RPMI7951 (cell line): ENCODE results near the gene TMA7. TPM values are rescaled to one million over a fixed set of nuclear protein-coding genes. Genes with fewer than 3 reads are reported as not detected.
"Not testable (repeated sequence)": the region's sequence is repeated elsewhere in the genome, so short reads cannot be mapped to it uniquely, and the experiment has no call there.

ENCODE experiments used
- DNase-seq: peaks from one replicate; pipeline ENCODE4 v3.0.0-alpha.2; 2012; ENCODE audit warnings: low read depth
- total RNA-seq: library from RNA; depleted of rRNA; stranded (reverse); fragments of >200 nt; shearing (Covaris generic); gene quantifications from 2 replicates; pipeline ENCODE4 v1.2.3, GENCODE V29; 2014; rRNA removed

TMA7 gene
- total RNA-seq, result 726 and 838 TPM in 2 replicates

DNA sequence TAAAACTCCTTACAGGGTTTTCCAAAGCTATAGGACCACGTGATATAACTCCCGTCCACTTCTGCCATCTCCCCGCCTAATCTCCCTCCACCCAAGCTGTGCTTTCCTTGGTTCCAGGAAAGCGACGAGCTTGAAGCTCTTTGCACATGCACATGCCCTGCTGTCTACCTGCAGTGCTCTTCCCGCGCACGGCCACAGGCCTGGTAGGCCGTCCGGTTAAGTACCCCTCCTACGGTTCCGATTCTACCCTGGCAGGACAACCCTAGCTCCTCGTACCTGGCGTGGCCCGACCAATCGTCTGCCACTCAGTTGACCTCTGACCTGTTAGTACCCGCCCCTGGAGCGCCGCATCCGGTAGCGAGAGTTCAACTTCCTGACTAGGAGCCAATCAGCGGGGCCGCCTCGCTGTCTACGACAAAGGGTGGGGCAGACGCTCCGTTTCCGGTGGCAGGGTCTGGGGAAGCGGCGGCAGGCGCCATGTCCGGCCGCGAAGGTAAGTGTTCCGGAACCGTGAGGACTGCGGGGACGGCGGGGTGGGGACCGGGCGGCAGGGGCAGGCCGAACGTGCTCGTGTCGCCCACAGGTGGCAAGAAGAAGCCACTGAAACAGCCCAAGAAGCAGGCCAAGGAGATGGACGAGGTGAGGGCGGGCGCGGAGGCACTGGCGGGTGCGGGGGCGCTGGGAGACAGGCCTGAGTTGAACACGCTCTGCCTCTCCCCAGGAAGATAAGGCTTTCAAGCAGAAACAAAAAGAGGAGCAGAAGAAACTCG is at the start of gene TMA7, which contains the start of gene CCDC51:
TSS of gene TMA7 (plus strand) at position 438 of the 770 bp plus-strand sequence. CDS start at position 478, 40 bp downstream.
TSS of gene CCDC51 (minus strand) at position 300 of the 770 bp plus-strand sequence. CDS start 4,991 bp downstream, outside the sequence.
- peak; percentile 94 for DNase-seq

DNA sequence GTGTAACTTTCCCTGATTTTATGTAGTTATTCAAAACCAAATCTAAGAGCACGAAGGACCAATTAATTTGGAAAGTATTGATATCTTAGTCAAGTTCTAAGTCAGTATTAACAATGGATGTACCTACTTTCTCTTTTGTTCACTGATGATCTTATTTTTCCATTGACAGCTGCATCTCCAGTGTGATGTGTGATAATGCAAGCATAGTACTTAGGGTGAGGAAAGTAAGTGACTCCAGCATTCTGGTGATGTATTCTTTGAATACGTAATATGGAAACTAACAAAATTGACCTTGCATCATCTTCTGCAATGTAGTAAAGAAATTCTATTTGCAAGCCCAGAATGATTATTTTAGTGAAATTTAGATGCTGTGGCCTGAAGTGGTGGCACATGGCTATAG is 45.7 kb upstream of the TMA7 start:
- DNase-seq, result no peak

DNA sequence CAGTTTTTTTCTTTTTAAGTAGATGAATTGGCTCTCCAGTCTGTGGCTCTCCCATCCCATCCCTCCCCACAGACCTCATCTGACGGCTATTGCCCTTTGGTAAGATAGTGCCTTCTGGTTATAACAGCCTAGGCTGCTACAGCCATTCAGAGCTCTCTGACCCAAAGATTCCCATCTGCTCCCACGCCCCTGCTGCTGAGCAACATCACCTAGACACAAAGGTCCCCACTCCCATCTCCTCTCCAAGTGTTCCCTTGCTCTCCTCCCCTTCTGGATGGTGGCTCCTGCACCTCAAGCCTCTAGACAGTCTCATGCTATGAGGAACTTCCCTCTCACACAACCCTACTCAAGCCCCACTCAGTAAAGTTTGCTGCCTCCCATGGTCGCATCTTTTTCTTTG is 44.3 kb upstream of the TMA7 start:
- no peak for DNase-seq

DNA sequence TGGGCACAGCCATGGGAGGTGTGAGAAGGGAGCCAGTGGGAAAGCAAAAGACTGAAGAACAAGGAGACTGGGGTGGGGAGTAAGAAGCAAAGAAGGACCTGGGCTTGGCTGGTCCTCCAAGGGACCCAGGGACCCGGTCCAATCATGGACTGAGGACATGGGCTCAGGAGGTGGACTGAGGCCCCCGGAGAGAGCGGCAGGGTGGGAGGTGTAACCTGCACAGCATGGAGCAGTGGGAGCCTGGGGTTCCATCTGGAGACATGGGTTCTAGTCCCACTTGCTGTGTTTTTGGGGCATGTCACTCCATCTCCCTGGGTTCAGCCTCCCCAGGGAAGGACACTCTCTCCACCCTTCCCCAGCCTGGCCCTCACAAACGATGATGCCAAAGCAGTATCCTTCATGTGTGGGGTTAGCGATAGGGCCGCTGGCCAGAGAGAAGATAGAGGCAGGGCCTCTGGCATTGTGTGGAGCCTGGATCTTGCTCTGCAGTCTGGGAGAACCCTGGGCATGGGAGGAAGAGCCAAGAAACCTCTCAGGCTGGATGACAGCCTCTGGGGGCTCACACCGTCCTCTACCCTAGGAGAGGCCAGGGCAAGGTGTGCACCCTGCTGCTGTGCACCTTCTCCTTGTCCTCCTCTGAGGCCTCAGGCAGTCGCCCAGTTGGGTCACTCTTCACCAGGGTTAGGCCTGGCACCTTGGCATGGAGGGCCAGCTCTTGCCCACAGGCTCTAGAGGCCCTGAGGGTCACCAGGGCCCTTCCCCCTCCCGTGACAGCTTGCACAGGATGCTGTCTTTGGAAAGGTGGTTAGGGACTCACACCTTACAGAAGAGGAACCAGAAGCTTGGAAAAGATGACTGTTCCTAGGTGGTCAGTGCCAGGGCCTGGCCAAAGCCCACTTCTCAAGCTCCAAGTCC is 42.0 kb upstream of the TMA7 start:
- DNase-seq, result no peak

DNA sequence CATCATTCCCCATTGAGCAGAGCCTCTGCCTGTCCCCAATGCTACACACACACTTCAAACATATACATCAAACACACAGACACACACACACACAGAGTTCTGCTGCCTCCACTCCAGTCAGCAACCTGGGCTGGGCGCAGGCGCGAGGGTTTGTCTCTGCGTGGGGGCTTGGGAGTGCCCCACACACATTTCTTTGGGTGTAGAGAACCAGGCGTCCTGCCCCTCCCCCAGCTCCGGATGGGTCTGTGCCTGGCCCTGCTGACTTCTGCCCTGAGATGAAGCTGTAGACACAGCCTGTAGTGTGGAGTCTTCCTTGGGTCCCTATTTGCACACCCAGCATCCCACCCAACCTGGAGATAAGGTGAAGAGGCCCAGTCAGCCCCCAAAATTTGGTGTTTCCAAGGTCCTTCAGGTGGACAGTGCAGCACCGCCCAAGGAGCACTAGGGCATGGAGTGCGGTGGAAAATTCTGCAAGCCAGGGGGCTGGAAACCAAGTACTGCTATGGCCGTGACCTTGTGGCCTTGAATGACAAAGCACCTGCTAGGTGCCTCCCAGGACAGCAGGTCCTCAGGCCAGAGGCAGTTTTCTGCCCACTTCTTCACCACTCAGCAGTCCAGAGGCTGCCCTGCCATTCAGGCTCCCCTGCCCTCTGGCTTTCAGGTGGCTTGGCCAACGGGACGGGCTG is 41.2 kb upstream of the TMA7 start:
- no peak for DNase-seq

DNA sequence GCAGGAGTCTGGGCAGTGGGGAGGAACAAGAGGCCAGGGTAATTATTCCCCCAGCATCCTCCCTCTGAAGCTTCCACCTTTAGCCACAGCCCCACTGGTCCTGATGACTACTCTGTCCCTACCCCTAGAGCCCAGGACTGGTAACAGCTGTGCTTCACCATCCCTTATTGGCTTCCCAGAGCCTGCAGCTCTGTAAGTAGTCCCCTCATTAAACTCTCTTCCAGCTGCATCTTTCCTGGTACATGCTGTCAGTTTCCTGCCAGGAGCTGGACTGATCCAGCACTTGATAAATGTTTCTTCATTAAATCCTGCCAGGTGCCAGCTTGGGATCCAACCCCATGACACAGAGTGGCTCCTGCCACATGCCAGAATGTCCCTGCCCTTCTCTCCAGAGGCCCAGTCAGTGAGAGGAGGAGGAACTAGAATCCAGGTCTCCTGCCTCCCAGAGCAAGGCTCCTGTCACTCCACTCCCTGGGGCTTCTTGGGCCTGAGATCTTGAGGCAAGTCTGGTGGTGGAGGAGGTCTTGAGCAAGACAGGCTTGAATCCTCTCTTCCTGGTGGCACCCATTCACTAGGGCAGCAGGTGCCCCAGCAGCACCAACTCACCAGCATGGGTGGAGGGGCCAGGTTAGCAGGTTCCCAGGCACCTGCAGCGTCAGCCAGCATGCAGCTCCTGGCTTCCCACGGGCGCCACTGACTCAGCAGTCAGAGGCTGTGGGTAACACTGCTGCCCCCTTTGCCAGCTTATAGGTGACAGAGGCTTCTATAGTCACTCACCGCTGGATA is 40.5 kb upstream of the TMA7 start:
- no peak for DNase-seq

DNA sequence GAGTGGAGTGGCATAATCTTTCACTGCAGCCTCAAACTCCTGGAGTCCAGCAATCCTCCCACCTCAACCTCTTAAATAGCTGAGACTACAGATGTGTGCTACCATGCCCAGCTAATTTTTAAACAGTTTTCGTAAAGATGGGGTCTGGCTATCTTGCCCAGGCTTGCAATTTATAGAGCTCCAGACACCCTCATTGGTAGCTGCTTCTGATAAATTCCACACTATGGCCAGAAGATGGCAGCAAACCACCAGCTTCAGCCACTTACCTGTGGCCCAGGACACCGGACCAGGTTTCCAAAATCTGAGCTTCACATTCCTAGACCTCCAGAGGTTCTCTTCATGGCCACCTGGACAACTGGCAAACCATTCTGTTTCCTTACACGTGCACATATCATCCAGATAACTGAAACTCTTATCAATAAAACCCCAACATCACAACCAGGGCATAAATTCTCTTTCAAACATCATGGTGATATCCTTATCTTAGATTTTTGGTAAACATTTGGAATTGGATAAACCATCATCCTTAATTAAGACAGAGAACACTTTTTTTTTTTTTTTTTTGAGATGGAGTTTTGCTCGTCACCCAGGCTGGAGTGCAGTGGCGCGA is 39.1 kb upstream of the TMA7 start:
- peak; percentile 48 for DNase-seq

DNA sequence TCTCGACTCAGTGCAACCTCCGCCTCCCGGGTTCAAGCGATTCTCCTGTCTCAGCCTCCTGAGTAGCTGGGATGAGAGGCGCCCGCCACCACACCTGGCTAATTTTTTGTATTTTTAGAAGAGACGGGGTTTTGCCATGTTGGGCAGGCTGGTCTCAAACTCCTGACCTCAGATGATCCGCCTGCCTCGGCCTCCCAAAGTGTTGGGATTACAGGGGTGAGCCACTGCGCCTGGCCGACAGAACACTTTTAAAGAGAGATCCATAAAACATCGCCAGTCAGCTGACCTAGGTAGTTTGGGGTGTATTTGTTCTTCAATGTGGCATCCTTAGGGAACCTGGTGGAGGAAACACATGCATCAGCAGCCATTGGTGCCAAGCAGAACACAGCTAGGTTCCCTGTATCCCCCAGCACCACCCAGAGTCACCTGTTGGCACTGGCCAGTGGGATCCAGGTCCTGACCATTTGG is 38.6 kb upstream of the TMA7 start:
- DNase-seq, result not testable (repeated sequence)

DNA sequence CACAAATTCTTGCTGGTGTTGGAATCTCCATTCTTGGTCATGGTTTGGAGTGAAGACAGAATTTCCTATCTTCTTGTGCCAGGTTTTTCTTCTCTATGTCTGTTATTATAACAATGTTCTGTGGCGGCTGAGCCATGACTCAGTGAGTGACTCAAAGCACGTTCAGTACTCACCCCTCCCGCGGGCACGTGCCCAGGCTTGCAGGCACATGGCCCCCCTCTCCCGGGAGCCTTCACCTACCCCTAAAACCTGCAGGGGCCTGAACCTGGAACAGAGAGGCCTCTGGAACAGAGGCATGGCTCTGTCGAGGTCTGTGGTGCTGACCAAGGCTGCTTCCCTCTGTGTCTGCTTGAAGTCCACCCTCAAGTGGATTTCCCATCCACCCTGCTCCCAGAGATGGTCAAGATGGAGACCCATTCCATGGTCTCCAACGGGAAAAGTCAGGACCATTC is 37.8 kb upstream of the TMA7 start:
- peak; percentile 88 for DNase-seq

DNA sequence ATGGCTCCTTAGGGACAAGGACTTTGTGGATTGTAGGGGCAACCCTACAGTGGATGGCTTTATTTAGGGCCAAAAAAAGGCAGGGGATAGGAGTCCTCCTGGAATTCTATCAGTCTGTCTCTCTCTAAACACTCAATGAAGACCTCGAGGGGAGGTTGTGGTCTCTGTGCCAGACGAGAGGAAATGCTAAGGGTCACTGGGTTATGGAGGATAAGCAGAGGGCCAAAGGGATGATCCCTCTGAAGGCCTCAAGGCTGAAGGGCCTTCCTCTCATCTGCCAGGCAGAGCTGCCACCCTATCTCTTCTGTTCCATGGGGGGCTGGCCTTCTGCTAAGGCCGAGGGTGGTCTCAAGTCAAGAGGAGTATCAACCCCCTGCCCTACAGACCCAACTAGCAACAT is 37.1 kb upstream of the TMA7 start:
- DNase-seq, result no peak

DNA sequence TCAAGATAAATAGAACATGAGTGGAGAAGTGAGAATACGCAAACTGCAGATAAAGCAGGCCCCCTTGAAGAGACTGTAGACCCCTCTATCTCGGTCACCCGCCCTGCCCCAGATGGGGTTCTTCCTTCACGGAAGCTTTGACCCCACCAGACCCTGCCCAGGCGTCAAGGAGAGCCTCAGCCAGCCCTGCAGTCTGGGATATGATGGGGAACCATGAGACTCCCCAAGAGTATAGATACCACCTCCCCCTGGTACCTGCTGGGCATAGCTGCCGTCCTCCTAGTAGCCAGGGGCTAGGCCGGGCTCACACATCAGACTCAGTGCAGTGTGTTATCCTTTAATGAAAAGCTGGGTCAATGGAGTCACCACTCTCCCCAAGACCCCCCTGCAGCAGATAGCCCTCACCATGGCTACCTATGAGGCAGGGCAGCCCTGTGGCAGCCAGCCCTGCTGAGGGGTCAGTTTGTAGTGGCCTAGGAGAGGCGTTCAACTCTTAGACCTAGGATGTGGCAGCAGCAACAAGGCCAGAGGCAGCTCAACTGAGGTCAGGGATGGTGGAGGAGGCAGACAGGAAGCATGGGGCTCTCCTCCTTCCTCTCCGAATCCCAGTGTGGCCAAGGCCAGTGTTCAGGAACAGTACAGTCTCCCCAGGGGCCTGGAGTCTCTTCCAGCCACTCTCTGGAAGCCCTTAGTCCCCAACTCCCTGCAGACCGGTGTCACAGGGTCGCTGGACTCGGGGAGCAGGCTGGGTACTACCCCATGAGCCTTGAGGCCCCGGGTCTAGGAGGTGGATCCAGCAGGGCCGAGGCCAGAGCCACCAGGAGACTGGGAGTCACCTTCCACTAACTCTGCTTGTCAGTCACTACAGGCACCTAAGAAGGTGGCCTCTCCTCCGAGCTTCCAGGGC is 36.3 kb upstream of the TMA7 start:
- DNase-seq, result no peak

DNA sequence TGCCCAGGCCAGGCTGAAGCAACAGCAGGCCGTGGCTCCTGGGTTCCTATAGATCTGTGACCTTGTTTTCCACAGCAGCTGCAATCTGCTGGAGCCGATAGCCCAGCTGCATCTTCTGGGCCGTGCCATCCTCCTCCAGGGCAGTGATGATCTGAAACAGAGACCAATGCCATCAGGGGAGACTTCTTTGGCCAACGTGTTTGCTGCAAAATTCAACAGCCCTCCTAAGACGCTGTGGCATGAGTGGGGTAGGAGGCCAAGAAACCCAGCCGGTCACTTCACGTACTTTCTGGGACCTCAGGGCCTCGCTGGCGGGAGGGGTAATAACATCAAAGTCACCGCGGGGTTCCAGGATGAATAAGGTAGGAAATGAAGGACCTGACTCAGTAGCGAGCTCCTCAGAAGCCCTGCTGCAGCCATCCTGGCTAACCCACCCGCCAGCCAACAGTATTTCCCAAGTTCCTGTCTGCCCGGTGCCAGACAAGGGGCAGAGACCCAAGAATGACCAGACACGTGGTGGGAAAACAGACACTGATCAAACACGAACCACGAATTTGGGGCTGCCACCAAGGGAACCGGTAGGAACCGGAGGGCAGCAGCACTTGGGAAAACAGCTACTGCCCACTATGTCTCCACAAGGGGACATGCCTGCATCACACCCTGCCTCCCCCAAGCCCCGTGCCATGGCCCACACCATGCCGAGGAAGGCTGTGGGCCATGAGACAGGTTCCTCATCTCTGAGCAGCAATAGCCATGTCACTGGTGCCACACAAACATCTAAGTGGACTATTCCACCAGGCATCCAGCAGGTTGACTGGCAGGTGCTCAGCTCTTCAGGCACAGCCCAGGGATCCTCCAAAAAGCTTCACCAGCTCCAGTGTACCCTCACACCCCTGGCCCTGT is 35.4 kb upstream of the TMA7 start:
- DNase-seq, result no peak

DNA sequence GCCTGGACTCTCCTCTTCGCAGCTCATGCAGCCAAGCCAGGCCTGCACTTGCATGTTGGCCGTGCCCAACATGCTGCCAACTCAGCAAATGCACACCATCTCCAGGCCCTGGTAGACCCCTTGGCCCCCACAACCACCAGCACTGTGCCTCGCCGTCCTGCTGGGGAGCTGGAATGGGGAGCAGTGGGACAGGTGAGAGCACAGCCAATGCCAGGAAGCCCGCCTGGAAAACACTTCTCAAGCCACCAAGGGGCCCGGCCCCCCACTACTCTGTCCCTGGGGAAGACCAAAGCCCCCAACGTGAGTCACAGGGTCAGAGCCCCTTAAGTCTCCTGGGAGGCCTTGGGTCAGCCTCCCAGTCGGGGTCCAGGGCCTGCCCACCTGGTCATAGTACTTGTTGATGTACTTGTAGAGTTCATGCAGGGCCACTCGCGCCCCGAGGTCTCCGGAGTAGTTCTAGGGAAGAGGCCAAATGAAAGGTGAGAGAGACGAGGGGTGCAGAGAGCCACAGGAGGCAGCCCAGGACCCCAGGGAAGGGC is 34.6 kb upstream of the TMA7 start:
- DNase-seq, result no peak

DNA sequence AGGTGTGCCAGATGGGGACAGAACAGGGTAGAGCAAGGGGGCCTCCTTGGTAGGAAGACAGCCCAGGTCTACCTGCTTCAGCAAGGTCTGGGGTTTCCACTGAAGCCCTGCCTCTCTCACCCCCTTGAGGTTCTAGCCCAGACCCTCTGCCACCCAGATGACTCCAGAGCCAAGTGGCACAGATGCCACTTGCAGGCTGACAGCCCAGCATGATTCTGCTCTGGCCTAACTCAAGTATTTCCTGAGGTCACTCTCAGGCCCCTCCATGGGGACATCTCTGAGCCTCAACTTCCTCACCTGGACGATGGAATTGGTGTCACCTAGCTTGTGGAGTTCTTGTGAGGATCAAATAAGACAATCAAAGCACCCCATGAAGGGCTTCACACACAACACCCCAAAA is 34.1 kb upstream of the TMA7 start:
- DNase-seq, result no peak

DNA sequence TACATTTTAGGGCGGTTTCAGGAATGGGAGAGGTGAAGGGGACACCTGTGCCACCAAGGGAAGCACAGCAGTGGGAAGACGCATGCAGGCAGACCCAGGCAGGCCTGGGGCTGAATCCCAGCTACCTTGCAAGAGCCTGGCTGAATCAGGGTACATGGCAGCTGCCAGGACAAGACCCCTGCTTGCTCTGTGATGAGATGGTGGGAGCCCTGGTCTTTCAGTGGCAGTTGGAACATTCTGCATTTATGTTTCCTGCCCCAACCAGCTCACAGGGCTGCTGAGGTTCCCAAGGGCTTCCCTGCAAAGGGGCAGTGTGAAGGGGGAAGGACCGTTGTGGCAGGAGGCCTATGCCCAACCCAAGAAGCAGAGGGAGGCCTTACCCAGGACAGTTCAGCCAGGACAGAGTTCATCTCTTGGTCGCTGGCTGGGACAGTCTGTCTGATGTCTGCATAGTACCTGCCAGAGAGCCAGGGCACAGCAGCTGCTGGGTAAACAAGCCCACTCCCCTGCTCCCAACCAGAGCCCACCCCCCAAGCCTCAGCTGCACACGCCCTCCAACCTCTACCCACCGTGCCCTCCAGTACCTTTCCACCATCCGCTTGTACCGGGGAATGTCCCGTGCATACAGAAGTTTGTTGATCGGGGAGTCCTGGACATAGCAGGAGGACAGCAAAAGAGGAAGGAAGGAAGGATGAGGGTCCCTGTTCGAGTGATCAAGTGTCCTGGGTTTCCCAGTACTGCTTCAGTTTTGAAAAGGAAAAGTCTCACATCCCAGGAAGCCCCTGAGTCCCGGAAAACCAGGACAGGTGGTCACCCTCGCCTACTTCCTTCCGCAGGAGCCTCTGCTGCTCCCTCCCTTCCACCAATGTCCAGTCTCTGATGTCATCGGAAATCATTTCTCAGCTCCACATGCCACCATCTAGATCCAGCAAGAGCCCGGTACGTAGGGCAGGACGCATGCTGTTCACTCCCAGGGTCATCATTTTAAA is 33.3 kb upstream of the TMA7 start:
- no peak for DNase-seq

DNA sequence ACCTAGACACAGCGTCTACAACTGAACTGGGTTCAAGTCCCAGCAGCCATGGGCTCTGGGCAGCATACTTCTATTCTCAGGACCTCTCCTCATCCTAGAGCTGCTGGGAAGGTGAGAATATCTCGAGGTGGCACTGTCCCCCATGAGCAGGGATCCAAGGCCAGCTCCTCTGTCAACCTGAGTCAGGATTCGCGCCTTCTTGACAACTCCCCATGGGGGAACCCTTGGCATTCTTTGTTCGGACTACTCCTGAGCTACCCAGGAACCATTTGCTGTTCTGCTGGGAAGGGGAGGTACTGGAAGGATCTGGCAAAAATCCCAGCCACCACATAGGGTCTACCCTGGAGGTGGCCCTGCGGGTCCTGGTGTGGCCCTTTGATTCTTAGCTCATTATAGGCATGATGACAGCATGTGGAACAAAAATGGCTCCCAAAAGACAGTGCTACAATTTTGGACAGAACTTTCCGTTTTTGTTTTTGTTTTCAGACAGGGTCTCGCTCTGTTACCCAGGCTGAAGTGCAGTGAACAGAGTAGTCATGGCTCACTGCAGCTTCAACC is 32.4 kb upstream of the TMA7 start:
- DNase-seq, result no peak
